ENCODE results near the gene TFAP2A.

The TFAP2A gene

DNA sequence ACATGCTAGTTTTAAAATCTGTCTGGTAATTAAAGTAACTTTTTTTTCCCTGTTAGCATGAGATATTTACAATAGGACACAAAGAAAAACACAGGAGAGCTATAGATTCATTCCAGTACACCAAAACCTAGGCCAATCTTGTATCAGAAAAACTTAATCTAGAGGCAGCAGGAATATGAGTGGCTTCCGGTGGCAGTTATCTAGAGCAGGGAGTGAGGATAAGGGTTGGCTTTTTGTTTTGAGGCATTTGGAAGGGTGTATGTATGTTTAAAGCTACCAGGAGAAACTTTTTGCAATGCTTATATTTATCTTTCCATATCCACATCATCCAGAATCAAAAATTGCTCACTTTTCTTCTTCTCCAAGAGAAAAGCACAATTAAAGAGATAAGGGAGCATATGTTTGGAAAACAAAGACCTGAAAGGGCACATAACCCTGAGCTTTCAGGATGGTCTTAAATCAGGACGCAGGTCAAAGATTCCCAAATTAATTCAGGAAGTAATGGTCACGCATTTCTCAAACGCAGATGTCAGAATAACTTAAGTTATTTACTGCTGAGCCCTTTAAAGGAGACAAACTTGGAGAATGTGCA is 13.1 kb downstream of the TFAP2A start:
- Histone ChIP-seq H3K9ac (ENCODE audit: insufficient read length) (peak overlapping the region; percentile 20), H3K9me3 (ENCODE audit: low read depth, low read length) (no peaks in the 10 kb centered on the region), H3K36me3 (ENCODE audit: insufficient read depth, low read length) (peaks cover 77% of the 10 kb centered on the region), H3K27ac (peak overlapping the region; percentile 86), H3K4me3 (peak overlapping the region; percentile 79)
- DNase-seq (ENCODE audit: low read depth, low spot score) = no peak
- TF ChIP-seq FOXP2 (optimal IDR thresholded peaks at IDR 0.05; ENCODE audit: control extremely low read depth, extremely low read length, insufficient read depth) = no peak
- no peak for TF ChIP-seq EZH2 (IDR thresholded peaks at IDR 0.05)
- no peak for TF ChIP-seq POLR2AphosphoS5 (IDR thresholded peaks at IDR 0.05; ENCODE audit: borderline replicate concordance, low read depth, low read length)

DNA sequence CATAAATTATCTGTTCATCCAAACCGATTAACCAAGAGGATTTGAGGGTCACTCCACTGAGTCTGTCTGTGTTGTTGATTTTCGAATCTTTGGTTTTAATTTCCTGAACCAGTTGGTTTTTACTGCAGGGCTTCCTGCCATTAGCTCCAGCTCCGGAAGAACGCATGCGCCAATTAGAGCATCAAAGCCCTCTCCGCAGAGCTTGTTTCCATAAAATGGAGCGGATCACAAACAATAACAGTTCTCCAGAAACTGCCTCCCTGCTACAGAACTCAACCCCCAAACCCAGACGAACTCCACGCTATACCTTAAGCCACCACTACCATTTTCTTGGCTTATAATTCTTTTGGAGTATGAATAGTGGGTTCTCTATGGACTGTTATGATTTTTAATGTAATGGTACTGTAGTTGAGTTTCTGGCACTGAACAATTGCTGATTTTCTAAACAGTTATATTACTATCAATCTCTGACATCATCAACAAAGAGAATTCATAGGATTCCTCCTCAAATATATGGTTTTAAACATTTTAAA is 13.8 kb downstream of the TFAP2A start:
- Histone ChIP-seq H3K4me3 (peak overlapping the region; percentile 79), H3K36me3 (ENCODE audit: insufficient read depth, low read length) (peaks cover 71% of the 10 kb centered on the region), H3K9ac (ENCODE audit: insufficient read length) (peak overlapping the region; percentile 20), H3K9me3 (ENCODE audit: low read depth, low read length) (no peaks in the 10 kb centered on the region), H3K27ac (peak overlapping the region; percentile 86)
- no peak for DNase-seq (ENCODE audit: low read depth, low spot score)
- TF ChIP-seq FOXP2 (optimal IDR thresholded peaks at IDR 0.05; ENCODE audit: control extremely low read depth, extremely low read length, insufficient read depth) = no peak
- no peak for TF ChIP-seq EZH2 (IDR thresholded peaks at IDR 0.05)
- no peak for TF ChIP-seq POLR2AphosphoS5 (IDR thresholded peaks at IDR 0.05; ENCODE audit: borderline replicate concordance, low read depth, low read length)

DNA sequence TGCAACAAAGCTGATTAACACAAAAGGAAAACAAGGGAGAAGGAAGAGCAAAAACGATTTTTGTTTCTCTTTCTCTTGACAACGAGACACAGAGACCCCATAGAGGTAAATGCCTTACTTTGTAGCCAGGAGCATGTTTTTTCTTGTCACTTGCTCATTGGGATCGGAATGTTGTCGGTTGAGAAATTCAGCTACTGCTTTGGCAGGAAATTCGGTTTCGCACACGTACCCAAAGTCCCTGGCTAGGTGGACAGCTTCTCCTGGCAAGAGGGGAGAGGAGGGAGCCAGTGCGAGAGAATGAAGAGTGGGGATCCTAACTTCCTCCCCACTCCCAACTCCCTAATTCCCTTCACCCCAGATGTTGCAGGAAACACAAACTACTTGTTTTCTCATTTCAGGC is 14.5 kb downstream of the TFAP2A start:
- no peak for DNase-seq (ENCODE audit: low read depth, low spot score)
- H3K9me3 ChIP-seq (ENCODE audit: low read depth, low read length) = no peaks in the 10 kb centered on the region
- H3K36me3 ChIP-seq (ENCODE audit: insufficient read depth, low read length) = peaks cover 63% of the 10 kb centered on the region
- H3K9ac ChIP-seq (ENCODE audit: insufficient read length) = no peak overlapping the region
- peak overlapping the region; percentile 86 for H3K27ac ChIP-seq
- no peak for TF ChIP-seq FOXP2 (optimal IDR thresholded peaks at IDR 0.05; ENCODE audit: control extremely low read depth, extremely low read length, insufficient read depth)
- no peak for TF ChIP-seq EZH2 (IDR thresholded peaks at IDR 0.05)
- no peak for TF ChIP-seq POLR2AphosphoS5 (IDR thresholded peaks at IDR 0.05; ENCODE audit: borderline replicate concordance, low read depth, low read length)
- H3K4me3 ChIP-seq = peak overlapping the region; percentile 79

DNA sequence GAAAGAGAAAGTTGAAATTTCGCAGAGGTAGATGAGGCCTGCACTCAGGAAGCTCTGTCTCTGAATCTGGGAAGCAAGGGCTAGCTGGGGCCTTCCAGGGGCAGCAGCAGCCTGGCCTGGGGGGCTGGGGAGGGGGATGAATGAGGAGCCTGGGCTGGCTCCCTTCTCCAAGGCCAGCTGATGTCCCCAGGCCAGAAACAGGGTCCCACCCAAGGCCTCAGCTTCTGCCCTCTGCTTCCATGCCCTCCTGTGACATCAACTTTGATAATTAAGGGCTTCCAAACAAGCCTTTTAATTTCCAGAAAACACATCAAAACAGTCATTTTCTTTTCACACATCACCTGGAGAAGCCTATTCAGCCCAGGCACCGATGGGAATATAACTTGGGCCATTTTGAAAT is 15.4 kb downstream of the TFAP2A start:
- H3K4me3 ChIP-seq = no peak overlapping the region
- peaks cover 57% of the 10 kb centered on the region for H3K36me3 ChIP-seq (ENCODE audit: insufficient read depth, low read length)
- H3K9ac ChIP-seq (ENCODE audit: insufficient read length) = no peak overlapping the region
- no peaks in the 10 kb centered on the region for H3K9me3 ChIP-seq (ENCODE audit: low read depth, low read length)
- TF ChIP-seq FOXP2 (optimal IDR thresholded peaks at IDR 0.05; ENCODE audit: control extremely low read depth, extremely low read length, insufficient read depth) (no peak), POLR2AphosphoS5 (IDR thresholded peaks at IDR 0.05; ENCODE audit: borderline replicate concordance, low read depth, low read length) (no peak), EZH2 (IDR thresholded peaks at IDR 0.05) (no peak)
- 0 out of 2 replicates have a peak overlapping the region, but pooled peaks have one; percentile 44 for H3K27ac ChIP-seq
- DNase-seq (ENCODE audit: low read depth, low spot score) = no peak

- Histone ChIP-seq H3K9me3 (ENCODE audit: low read depth, low read length) (no peaks in the 10 kb centered on the region), H3K27ac (peak overlapping the region; percentile 44; the same call in 1 of the 2 replicates), H3K9ac (ENCODE audit: insufficient read length) (no peak overlapping the region), H3K4me3 (no peak overlapping the region), H3K36me3 (ENCODE audit: insufficient read depth, low read length) (peaks cover 57% of the 10 kb centered on the region)
- no peak for DNase-seq (ENCODE audit: low read depth, low spot score)
- TF ChIP-seq EZH2 (IDR thresholded peaks at IDR 0.05) (no peak), FOXP2 (optimal IDR thresholded peaks at IDR 0.05; ENCODE audit: control extremely low read depth, extremely low read length, insufficient read depth) (no peak), POLR2AphosphoS5 (IDR thresholded peaks at IDR 0.05; ENCODE audit: borderline replicate concordance, low read depth, low read length) (no peak)
Observed at GRCh38 chr6:10398446-10399218, 16.2 kb downstream of the TFAP2A start.

GRCh38 chr6:10397756-10398445 is 17.0 kb downstream of the TFAP2A start:
- Histone ChIP-seq H3K4me3 (no peak overlapping the region), H3K9me3 (ENCODE audit: low read depth, low read length) (no peaks in the 10 kb centered on the region), H3K27ac (no peak overlapping the region), H3K36me3 (ENCODE audit: insufficient read depth, low read length) (peaks cover 53% of the 10 kb centered on the region), H3K9ac (ENCODE audit: insufficient read length) (no peak overlapping the region)
- TF ChIP-seq EZH2 (IDR thresholded peaks at IDR 0.05) = no peak
- no peak for TF ChIP-seq POLR2AphosphoS5 (IDR thresholded peaks at IDR 0.05; ENCODE audit: borderline replicate concordance, low read depth, low read length)
- no peak for TF ChIP-seq FOXP2 (optimal IDR thresholded peaks at IDR 0.05; ENCODE audit: control extremely low read depth, extremely low read length, insufficient read depth)
- DNase-seq (ENCODE audit: low read depth, low spot score) = no peak

DNA sequence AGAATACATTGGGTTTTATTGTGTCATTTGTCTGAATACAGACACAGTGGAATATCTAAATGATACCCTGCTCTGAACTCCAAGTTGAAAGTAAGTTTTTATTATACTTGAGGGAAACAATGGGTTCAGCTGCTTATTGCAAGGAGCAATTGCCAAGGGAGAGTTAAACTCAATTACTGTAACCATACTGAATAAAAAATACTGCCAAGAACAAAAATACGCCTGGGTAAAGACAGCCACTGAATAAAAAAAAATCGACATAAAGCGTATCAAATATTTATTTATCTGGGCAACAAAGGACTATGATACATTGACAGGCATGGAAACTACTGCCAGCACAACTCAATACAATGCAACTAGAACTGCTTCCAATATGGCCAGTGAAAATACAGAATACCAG is 18.1 kb downstream of the TFAP2A start:
- no peak for TF ChIP-seq EZH2 (IDR thresholded peaks at IDR 0.05)
- no peak for TF ChIP-seq FOXP2 (optimal IDR thresholded peaks at IDR 0.05; ENCODE audit: control extremely low read depth, extremely low read length, insufficient read depth)
- no peak for TF ChIP-seq POLR2AphosphoS5 (IDR thresholded peaks at IDR 0.05; ENCODE audit: borderline replicate concordance, low read depth, low read length)
- Histone ChIP-seq H3K4me3 (no peak overlapping the region), H3K36me3 (ENCODE audit: insufficient read depth, low read length) (peaks cover 42% of the 10 kb centered on the region), H3K9ac (ENCODE audit: insufficient read length) (no peak overlapping the region), H3K27ac (no peak overlapping the region), H3K9me3 (ENCODE audit: low read depth, low read length) (no peaks in the 10 kb centered on the region)
- no peak for DNase-seq (ENCODE audit: low read depth, low spot score)
